GM19455 (cell line): ENCODE results near the gene CGNL1.
A peak's percentile ranks its signal among the peaks of the same experiment; 100 is the strongest.

Source experiments
- ATAC-seq: cut with Tn5 transposase; IDR thresholded peaks from one replicate; pipeline ENCODE4 v1.9.1; 2021; ENCODE audit not compliant: unreplicated experiment

CGNL1 gene

DNA sequence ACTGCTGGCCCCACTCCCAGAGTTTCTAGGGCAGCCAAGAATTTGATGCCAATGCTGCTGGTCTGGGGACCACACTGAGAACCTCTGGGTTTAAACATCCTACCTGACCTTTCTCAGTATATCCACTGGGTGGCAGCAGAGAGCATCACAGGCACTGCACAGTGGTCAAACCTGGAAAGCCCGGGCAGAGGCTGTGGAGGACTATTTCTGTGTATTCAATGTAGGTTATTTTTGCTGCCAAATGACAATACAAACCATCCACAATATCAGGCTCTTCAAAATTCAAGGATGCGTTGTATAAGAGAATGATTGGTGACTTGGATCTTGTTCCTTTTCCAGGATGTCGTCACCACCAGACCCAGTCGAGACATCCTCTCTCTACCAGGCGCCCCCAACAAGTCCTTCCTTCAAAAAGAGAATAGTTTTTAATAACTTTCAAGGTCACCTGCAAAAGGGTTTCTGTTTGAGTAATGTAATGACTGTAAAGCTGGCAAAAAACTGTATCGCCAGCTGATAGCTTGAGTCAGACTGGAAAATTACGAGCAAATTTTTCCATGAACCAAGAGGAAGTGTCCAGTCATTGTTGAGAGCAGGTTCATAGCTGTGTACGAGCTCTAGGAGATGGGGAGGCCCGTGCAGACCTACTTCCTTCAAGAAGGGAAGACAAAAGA lies 184.9 kb downstream of the CGNL1 start:
- ATAC-seq: peak; percentile 81

DNA sequence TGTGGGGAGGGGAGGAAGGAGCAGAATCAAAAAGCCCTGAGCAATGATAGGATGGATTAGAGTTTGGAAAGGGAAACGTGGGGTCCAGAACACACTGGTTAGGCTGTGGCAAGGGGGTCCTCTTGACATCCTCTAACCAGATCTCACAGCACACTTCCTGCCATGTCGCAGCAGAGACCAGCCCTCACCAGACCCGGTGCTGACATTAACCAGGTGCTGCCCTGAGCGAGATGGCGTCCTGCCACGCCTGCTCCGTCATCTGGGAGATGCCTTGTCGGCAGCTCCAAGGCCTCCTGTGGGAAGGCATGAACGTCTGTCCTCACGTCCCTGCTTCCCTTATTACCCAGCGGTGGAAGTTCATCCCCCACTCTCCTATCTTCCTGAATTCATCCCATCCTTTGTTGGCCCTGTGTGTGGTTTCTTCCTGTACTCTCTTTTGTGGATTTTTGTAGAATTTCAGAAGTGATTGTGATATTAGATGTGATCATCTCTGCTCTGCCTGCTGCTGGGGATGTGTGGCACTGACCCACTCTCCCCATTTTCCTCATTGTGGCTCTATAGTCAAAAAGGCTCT lies 186.0 kb downstream of the CGNL1 start:
- ATAC-seq: no peak

DNA sequence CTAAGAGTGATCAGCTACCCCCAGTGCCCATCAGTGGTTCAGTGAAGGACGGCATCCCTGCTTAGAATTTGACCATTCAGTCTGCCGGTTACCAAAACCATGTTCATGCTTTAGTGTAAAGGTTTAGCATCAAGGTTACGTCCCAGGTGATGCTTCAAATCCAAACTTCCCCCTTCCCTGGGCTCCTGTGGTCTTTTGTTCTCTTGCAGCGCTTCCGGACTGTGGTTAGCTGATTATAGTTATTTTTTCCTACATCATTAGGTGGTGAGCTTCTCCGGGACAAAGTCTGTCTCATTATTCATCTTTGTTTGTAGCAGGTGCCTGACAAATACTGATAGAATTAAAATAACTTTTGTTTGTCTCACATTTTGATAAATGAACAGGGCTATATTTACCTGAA lies 187.1 kb downstream of the CGNL1 start:
- no peak for ATAC-seq

GRCh38 chr15:57565311-57565710 lies 189.0 kb downstream of the CGNL1 start:
- ATAC-seq: no peak

DNA sequence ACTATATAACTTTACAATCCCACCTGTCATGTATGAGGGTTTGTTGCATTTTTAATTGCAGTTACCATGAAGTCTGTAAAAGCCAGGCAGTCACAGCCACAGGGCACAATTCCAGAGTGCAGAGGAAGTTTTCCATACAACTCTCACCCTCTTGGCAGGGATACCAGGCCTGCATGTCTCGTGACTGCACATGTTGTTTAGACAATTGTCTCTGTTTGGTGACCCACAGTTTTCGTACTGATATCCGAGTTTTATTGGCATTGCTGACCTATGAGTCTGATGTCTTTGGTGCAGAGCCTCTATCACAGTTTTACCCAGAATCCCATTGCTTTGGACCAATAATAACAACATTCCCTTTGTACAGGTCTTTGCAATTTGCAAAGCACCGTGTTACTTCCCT lies 190.5 kb downstream of the CGNL1 start:
- no peak for ATAC-seq

GRCh38 chr15:57567891-57568290 lies 191.6 kb downstream of the CGNL1 start:
- ATAC-seq: no peak

GRCh38 chr15:57568299-57568698 lies 192.0 kb downstream of the CGNL1 start:
- ATAC-seq: no peak

GRCh38 chr15:57570340-57570739 lies 194.0 kb downstream of the CGNL1 start:
- ATAC-seq: no peak

- ATAC-seq: no peak
Measured at GRCh38 chr15:57570994-57571393, 194.7 kb downstream of the CGNL1 start.

DNA sequence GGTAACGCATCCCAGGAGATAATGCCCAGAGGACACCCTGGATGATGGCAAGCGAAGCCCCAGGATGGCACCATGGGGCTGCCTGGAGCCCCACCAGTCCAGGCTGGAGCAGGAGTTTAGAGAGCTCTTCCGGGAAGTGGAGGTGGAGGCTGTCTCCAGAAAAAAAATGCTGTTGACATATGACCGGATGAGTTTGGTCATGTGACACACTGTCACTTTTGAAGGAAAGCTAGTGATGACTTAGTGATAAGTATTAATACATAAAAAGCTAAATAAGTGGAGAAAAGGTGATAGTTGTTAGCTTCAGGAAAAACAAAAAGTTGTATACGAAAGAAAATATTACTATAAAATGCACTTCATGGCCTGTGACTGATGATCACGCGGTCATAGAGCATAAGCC lies 195.4 kb downstream of the CGNL1 start:
- ATAC-seq: no peak

DNA sequence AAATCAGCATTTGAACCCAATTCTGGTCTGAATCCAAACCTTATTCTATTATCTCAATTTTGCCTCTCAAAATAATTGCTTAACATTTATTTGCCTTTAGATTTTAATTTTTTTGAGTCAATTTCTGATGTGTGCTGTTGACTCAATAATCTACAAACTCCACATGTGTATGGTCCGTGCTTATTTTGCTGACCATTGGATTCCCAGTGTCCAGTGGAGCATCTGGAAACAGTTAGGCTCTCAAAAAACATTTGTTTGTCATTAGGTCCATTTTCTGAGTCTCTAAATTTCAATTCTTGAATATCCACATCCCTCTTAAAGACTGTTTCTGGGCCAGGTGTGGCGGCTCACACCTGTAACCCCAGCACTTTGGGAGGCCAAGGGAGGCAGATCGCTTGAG lies 196.2 kb downstream of the CGNL1 start:
- ATAC-seq: no peak

DNA sequence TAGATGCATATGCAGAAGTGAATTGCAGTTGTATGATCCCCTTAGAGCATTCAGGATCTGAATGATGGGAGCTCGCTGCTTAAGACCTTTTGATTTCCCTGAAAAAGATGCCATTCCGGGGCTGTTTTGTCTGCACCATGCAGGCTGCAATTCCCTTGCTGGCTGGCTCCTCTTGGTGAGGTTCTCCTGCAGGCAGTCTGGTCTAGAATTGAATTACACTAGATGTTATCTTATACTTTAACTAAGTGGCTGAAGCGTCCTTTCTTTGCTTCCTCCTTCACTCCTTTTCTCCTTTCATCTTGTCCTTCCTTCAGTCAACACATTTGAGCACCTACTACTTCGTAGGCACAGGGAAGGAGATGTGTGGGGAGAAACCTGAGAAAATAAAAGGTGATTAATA lies 196.8 kb downstream of the CGNL1 start:
- ATAC-seq: no peak

- ATAC-seq: no peak
Measured at GRCh38 chr15:57575363-57575762, 199.1 kb downstream of the CGNL1 start.

DNA sequence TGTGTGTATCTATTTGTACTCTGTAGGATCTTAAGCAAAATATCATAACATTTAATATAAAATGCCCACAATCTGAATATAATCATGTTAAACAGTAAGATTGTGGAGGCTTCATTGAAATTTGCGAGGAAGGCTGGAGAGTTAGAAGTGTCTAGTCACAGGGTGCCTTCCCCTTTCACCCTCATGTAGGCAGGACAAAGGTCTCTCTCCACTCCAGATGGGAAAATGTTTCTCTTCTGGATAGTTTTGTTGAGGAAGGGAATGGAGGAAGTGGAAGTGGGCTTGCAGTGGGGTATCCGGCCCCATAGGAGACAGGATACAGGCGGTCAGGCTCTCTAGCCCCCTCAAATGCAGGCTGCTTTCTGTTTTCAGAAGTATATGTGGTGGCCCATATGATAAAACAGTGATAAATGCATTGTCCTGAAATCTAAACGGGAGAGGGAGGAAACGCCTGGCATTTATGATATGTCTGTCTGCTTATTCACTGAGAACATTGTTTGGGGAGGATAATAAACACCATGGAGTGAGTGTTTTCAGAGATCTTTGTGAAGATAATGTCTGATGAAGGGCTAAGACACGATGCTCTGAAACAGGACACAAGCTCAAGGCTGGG lies 202.1 kb downstream of the CGNL1 start:
- ATAC-seq: no peak

DNA sequence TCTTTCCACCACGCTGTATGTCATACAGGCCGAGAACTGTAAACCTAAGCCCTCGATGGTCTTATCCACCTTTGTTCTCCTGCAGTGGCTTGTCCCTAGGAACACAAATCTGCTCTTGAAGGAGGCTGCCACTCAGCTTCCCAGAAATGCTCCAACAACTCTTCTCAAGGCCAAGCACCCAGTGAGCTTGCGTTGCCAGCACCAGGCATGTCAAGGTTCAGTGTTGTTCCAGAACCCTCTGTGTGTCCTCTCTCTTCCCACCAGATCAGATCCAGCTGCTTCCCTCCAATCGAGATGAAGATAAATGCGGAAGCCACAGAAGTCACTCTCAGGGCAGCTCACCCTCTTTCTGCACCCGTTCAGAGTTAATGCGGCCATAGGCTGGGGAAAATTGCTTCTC lies 204.1 kb downstream of the CGNL1 start:
- ATAC-seq: no peak

- no peak for ATAC-seq
Measured at GRCh38 chr15:57580866-57581265, 204.6 kb downstream of the CGNL1 start.

DNA sequence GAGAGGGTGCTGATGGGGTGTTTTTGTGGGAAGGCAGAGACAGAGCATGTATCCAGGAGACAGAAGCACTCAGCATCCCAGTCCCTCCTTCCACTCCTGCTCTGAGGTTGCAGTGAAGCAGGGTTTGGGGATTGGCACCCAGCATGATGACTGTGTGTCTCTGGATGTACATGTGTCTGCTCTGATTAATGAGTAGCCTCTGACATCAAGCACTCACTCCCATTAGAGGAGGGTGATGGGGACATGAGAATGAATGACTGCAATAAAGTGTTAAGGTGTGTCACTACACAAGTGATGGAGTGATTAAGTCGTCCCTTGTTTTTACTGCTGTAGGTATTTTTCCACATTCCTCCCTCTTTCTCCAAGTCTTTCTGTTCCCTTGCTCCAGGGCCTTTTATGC lies 205.8 kb downstream of the CGNL1 start:
- no peak for ATAC-seq

GRCh38 chr15:57583282-57583681 lies 207.0 kb downstream of the CGNL1 start:
- no peak for ATAC-seq

GRCh38 chr15:57583720-57584119 lies 207.4 kb downstream of the CGNL1 start:
- no peak for ATAC-seq

DNA sequence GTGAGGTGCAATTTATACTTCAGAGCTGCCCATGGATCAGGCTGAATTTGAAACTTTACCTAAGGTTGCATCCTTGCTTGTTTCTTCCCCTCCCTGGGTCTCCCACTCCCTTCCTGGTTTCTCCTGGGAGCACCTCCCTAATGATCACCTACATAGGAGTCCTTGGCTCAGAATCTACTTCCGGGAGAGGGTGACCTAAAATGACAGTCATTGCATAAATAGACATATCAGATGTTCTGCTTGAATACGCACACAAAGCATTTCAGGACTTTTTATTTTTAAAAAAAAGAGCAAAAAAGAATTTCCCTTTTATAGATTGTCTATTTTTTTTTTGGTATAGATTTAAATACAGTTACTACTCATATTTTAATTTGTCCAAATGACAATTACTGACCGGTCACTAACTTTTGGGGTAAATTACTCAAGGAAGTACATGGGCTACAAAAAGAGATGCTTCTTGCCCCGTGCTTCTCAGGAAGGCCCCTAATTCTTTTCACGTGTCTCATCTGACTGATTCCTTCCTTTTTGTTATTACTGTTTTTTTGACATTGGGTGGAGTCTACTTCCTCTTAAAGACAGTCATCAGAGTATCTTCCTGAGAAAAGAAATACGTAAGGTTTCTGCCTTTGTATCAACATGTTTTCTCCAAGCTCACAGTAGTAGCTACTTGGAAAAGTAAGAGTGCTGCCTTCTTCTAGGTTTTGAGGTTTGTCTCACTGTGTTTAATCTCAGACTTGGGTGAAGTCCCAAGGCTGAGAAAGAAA lies 210.5 kb downstream of the CGNL1 start:
- no peak for ATAC-seq

GRCh38 chr15:57589281-57589680 lies 213.0 kb downstream of the CGNL1 start:
- ATAC-seq: no peak

DNA sequence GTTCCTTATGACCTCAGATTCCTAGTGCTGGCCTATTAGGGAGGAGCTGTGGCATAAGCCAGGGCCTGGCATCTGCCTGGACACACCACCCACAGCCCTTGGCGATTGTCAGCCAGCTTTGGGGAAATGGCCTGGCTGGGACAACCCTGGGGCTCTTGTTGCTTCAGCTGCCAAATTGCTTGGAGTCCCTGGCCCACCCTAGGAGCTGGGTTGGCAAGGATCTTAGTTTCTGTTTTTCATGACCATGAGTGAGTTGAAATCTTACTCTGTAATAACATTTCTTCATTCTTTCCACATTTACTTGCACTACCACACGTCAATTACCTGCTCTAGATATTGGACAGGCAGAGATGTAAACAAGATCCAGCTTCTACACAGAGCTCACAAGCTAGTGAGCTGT lies 213.4 kb downstream of the CGNL1 start:
- ATAC-seq: no peak
